GM12892 (cell line): ENCODE data around the gene UTP14A.

Source experiments
- DNase-seq: peaks from one replicate; pipeline ENCODE4 v3.0.0; 2011; ENCODE audit not compliant: insufficient read length
- FAIRE-seq: peaks from 2 replicates; lab custom pipeline; 2011; peaks lifted over from hg19 to GRCh38; lab: Jason Lieb, UNC
- POLR2A ChIP-seq: IDR thresholded peaks from 2 replicates; pipeline ENCODE4 v1.6.1; 2011; ENCODE audit warnings: low read depth, low read length, control low read depth
- POLR2AphosphoS5 ChIP-seq: IDR thresholded peaks from 2 replicates; pipeline ENCODE4 v1.6.1; 2011; ENCODE audit warnings: low read depth, low read length, control low read depth
- TAF1 ChIP-seq: IDR thresholded peaks from 2 replicates; pipeline ENCODE4 v1.6.1; 2011; ENCODE audit warnings: low read depth, mild to moderate bottlenecking, control low read depth, low read length, borderline replicate concordance

UTP14A gene

GRCh38 chrX:129931411-129932015 lies 25.5 kb downstream of the UTP14A start:
- FAIRE-seq (peak; percentile 92), DNase-seq (peak; percentile 68)
- TF ChIP-seq POLR2A (no peak), POLR2AphosphoS5 (no peak), TAF1 (no peak)

GRCh38 chrX:129932016-129932820 lies 26.3 kb downstream of the UTP14A start:
- TF ChIP-seq TAF1 (no peak), POLR2A (no peak), POLR2AphosphoS5 (no peak)
- DNase-seq = peak; percentile 57
- FAIRE-seq = no peak

GRCh38 chrX:129932821-129933321 lies 26.9 kb downstream of the UTP14A start:
- FAIRE-seq (no peak), DNase-seq (peak; percentile 27)
- TF ChIP-seq POLR2AphosphoS5 = no peak
- TF ChIP-seq TAF1 = no peak
- no peak for TF ChIP-seq POLR2A

GRCh38 chrX:129933700-129934099 lies 27.7 kb downstream of the UTP14A start:
- TF ChIP-seq POLR2AphosphoS5 (no peak), POLR2A (no peak), TAF1 (no peak)
- FAIRE-seq (no peak), DNase-seq (no peak)

DNA sequence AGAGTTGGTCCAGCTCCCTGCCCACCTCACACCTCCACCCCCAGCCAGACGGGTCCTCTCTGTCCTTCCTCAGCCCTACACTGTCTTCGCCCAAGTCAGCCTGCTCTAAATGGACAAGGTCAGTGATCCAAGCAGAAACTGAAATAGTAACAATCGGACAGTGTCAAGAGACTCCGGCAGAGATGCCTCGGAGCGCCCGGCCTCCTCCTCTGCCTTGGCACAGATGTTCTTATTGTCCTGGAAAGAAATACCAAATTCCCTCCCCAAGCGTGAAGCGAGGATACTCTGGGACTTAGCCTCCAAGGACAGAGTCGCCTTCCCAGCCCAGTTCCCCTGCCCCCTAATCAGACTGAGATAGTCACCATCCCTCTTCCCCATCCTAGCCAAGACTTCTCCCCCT lies 28.5 kb downstream of the UTP14A start:
- no peak for DNase-seq
- TF ChIP-seq POLR2A (no peak), TAF1 (no peak), POLR2AphosphoS5 (no peak)
- FAIRE-seq = no peak

GRCh38 chrX:129934952-129935351 lies 29.0 kb downstream of the UTP14A start:
- TF ChIP-seq POLR2A (no peak), POLR2AphosphoS5 (no peak), TAF1 (no peak)
- no peak for DNase-seq
- peak; percentile 21 for FAIRE-seq

GRCh38 chrX:129938081-129938480 lies 32.1 kb downstream of the UTP14A start:
- TF ChIP-seq POLR2AphosphoS5 (no peak), TAF1 (no peak), POLR2A (no peak)
- no peak for FAIRE-seq
- DNase-seq = no peak

DNA sequence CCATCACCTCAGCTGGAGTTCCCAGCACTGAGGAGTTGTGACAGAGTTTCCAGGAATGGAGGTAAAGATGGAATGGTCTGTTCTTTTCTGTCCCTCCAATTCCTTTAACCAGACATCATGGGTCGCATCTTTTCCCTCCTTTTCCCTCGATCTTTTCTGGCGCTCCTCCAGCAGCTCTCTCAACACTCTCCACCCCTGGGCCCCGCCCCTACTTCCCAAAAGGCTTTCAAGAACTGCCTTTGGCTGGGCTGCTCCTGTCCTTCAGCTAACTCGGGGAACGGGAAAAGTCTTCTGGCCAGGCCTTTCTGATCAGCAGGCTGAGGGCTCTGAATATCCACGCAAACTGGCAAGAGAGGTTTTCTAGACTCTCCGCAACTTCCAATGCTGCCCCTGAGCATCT lies 34.0 kb downstream of the UTP14A start:
- DNase-seq (no peak), FAIRE-seq (no peak)
- TF ChIP-seq TAF1 = no peak
- no peak for TF ChIP-seq POLR2A
- no peak for TF ChIP-seq POLR2AphosphoS5

- TF ChIP-seq POLR2AphosphoS5 (no peak), TAF1 (no peak), POLR2A (no peak)
- FAIRE-seq (no peak), DNase-seq (no peak)
Observed at GRCh38 chrX:129940721-129941120, 34.8 kb downstream of the UTP14A start.

DNA sequence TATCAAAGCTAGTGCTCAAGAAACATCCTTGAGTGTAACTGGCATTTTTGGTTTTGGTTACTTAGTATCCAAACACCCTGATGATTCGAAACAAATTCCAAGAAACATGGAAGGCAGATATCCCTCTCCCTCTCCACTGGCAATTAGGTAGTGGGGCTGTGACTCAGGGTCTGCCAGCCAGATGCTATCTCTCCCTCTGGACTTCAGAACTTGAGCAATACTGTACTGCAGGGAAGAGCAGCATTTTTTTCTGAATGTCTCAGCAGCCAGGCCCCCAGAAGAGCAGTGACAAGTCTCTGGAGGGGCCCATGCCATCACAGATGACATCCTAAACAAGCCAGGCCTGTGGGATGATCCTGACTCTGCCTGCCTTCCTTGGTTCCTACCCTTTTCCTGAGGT lies 39.2 kb downstream of the UTP14A start:
- no peak for FAIRE-seq

DNA sequence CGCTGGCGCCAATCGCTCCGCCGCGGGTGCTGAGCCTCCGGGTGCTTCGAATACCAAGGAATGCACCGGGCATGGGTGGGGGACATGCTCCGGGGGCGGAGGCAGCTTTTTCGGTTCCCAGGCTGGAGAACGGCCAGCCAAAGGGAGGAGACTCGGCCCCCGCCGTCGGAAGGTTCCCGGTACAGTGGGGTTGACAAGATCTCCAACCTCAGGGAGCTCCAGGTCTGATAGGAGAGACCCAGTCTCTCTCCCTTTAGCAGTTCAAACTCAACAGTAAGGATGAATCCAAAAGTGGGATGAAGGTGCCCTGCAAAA lies 47.3 kb downstream of the UTP14A start:
- FAIRE-seq (no peak), DNase-seq (no peak)

More for the DNA sequence above, 39.2 kb downstream of the UTP14A start:
- no peak for DNase-seq
- TF ChIP-seq POLR2A (no peak), TAF1 (no peak), POLR2AphosphoS5 (no peak)

DNA sequence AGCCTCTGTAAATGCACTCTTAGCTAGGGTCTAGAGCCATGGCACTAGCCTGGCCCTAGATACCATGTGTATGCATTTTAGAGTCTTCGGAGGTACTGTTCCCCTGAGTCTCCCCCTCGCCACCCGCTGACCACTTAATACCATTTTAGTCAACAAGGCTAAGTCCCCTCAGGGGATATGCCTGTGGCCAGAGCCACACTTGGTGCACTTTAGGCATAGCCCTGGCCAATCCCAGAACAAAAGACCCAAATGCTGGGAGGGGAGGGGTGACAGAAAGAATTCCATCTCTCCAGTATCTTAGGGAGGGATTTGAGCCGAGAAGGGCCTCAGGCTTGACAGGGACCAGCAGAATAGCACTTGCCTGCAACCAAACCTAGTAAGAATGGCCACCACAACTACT lies 47.9 kb downstream of the UTP14A start:
- no peak for DNase-seq
- TF ChIP-seq TAF1 (no peak), POLR2A (no peak), POLR2AphosphoS5 (no peak)
- FAIRE-seq = no peak

More for the DNA sequence above, 47.3 kb downstream of the UTP14A start:
- TF ChIP-seq TAF1 (no peak), POLR2A (no peak), POLR2AphosphoS5 (no peak)
